PC-9 (cell line): ENCODE results near the gene DCAF12.

Experiments used
- CTCF ChIP-seq: fragments of 200-600 bp; sonication (generic); conservative IDR thresholded peaks from 2 replicates; pipeline ENCODE4 v1.6.1; 2017; ENCODE audit warnings: mixed run types, antibody characterized with exemption, mild to moderate bottlenecking, moderate library complexity
- EZH2 ChIP-seq: fragments of 200-600 bp; sonication (generic); IDR thresholded peaks from 2 replicates; pipeline ENCODE4 v1.8.0; 2017; ENCODE audit warnings: antibody characterized with exemption, low read depth

DNA sequence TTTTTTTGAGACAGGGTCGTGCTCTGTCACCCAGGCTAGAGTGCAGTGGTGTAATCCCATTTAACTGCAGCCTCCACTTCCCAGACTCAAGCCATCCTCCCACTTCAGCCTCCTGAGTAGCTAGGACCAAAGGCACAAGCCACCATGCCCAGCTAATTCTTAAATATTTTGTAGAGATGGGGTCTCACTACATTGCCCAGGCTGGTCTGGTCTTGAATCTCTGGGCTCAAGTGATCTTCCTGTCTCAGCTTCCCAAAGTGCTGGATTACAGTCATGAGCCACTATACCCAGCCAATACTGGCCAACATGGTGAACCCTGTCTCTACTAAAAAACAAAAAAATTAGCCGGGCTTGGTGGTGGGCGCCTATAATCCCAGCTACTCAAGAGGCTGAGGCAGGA lies 6.8 kb downstream of the DCAF12 start:
- TF ChIP-seq EZH2 (no peak), CTCF (no peak)
